HG03108 (cell line): ENCODE results near the gene RASA3.

ENCODE experiments used
- ATAC-seq: cut with Tn5 transposase; IDR thresholded peaks from one replicate; pipeline ENCODE4 v1.9.1; 2021; ENCODE audit warnings: moderate library complexity; ENCODE audit not compliant: unreplicated experiment

RASA3 gene

GRCh38 chr13:113945857-113946408 is 186.5 kb downstream of the RASA3 start:
- ATAC-seq = no peak

- ATAC-seq = no peak
Measured at GRCh38 chr13:113943821-113944565, 188.4 kb downstream of the RASA3 start.

- no peak for ATAC-seq
Measured at GRCh38 chr13:113942591-113943103, 189.8 kb downstream of the RASA3 start.

- no peak for ATAC-seq
Measured at GRCh38 chr13:113941571-113942191, 190.7 kb downstream of the RASA3 start.

GRCh38 chr13:113939944-113940297 is 192.5 kb downstream of the RASA3 start:
- ATAC-seq = no peak

- ATAC-seq = no peak
Measured at GRCh38 chr13:113939129-113939943, 193.1 kb downstream of the RASA3 start.

- ATAC-seq = no peak
Measured at GRCh38 chr13:113938716-113939115, 193.7 kb downstream of the RASA3 start.

GRCh38 chr13:113938246-113938645 is 194.2 kb downstream of the RASA3 start:
- ATAC-seq = no peak

GRCh38 chr13:113937527-113938180 is 194.8 kb downstream of the RASA3 start:
- no peak for ATAC-seq

- no peak for ATAC-seq
Measured at GRCh38 chr13:113937073-113937472, 195.3 kb downstream of the RASA3 start.

- ATAC-seq = no peak
Measured at GRCh38 chr13:113936166-113936965, 196.1 kb downstream of the RASA3 start.

GRCh38 chr13:113935001-113935844 is 197.2 kb downstream of the RASA3 start:
- no peak for ATAC-seq

- ATAC-seq = no peak
Measured at GRCh38 chr13:113934576-113934975, 197.8 kb downstream of the RASA3 start.

- ATAC-seq = no peak
Measured at GRCh38 chr13:113933901-113934300, 198.5 kb downstream of the RASA3 start.

GRCh38 chr13:113931841-113932459 is 200.5 kb downstream of the RASA3 start:
- no peak for ATAC-seq

GRCh38 chr13:113930671-113931637 is 201.5 kb downstream of the RASA3 start:
- peak; percentile 83 for ATAC-seq
